ENCODE data around the gene ACTN4. TPM values are rescaled to one million over a fixed set of nuclear protein-coding genes. Genes with fewer than 3 reads are reported as not detected.
"Not testable (repeated sequence)": the region's sequence is repeated elsewhere in the genome, so short reads cannot be mapped to it uniquely, and the experiment has no call there.

ACTN4 gene
- total RNA-seq, 1 donor from 2014 or later, result 125 TPM

GRCh38 chr19:38763795-38764220 is 116.4 kb downstream of the ACTN4 start:
- ATAC-seq (ENCODE audit: poor library complexity) (no peak), DNase-seq (no peak)
- intact Hi-C loops (cut with DNase I), result no loop called here

GRCh38 chr19:38765214-38765613 is 117.8 kb downstream of the ACTN4 start:
- ATAC-seq (ENCODE audit: poor library complexity), result no peak
- DNase-seq, result no peak
- intact Hi-C loops (cut with DNase I), result no loop called here

GRCh38 chr19:38766276-38767047 is 119.0 kb downstream of the ACTN4 start:
- DNase-seq (no peak), ATAC-seq (ENCODE audit: poor library complexity) (no peak)
- intact Hi-C loops (cut with DNase I), result no loop called here

- ATAC-seq (ENCODE audit: poor library complexity), result peak; percentile 85
- intact Hi-C loops (cut with DNase I), result no loop called here
Observed at GRCh38 chr19:38769635-38770211, 122.3 kb downstream of the ACTN4 start.

GRCh38 chr19:38770228-38770948 is 122.9 kb downstream of the ACTN4 start:
- intact Hi-C loops (cut with DNase I), result not testable (repeated sequence)
- ATAC-seq (ENCODE audit: poor library complexity) (peak; percentile 45), DNase-seq (peak; percentile 27)

More at GRCh38 chr19:38769635-38770211, 122.3 kb downstream of the ACTN4 start:
- DNase-seq, result peak; percentile 95

- ATAC-seq (ENCODE audit: poor library complexity), result peak; percentile 97
- DNase-seq; intact Hi-C loops (cut with DNase I): not testable (repeated sequence)
Observed at GRCh38 chr19:38770949-38771275, 123.5 kb downstream of the ACTN4 start.

- ATAC-seq (ENCODE audit: poor library complexity); intact Hi-C loops (cut with DNase I); DNase-seq: not testable (repeated sequence)
Observed at GRCh38 chr19:38771569-38771968, 124.1 kb downstream of the ACTN4 start.

- ATAC-seq (ENCODE audit: poor library complexity) (no peak), DNase-seq (no peak)
- intact Hi-C loops (cut with DNase I), result no loop called here
Observed at GRCh38 chr19:38773469-38774177, 126.2 kb downstream of the ACTN4 start, which contains the start of gene LGALS7. Gene LGALS7 (minus strand): TSS chr19:38773517. CDS start chr19:38773492, 25 bp downstream.

GRCh38 chr19:38774181-38774950 is 126.9 kb downstream of the ACTN4 start:
- no peak for DNase-seq
- intact Hi-C loops (cut with DNase I), result no loop called here
- no peak for ATAC-seq (ENCODE audit: poor library complexity)

- intact Hi-C loops (cut with DNase I), result no loop called here
- DNase-seq, result no peak
- ATAC-seq (ENCODE audit: poor library complexity), result no peak
Observed at GRCh38 chr19:38778733-38779132, 131.3 kb downstream of the ACTN4 start.

- ATAC-seq (ENCODE audit: poor library complexity), result no peak
- no peak for DNase-seq
- intact Hi-C loops (cut with DNase I), result no loop called here
Observed at GRCh38 chr19:38780443-38780842, 133.0 kb downstream of the ACTN4 start.

GRCh38 chr19:38781058-38781457 is 133.6 kb downstream of the ACTN4 start:
- no peak for DNase-seq
- ATAC-seq (ENCODE audit: poor library complexity), result no peak
- intact Hi-C loops (cut with DNase I), result no loop called here

Other genes with a start within 250 kb of the ACTN4 start
- gene FAM98C, start 244.6 kb upstream of the ACTN4 start, total RNA-seq, result 10.5 TPM
- 1.8 TPM for gene RASGRP4, start 221.4 kb upstream of the ACTN4 start, total RNA-seq
- 0.73 TPM for gene RYR1, start 214.0 kb upstream of the ACTN4 start, total RNA-seq
- gene MAP4K1, start 29.7 kb upstream of the ACTN4 start, total RNA-seq, result 1.3 TPM
- 644 TPM for gene EIF3K, start 28.5 kb upstream of the ACTN4 start, total RNA-seq
- not detected for gene CAPN12, start 96.8 kb downstream of the ACTN4 start, total RNA-seq
- gene LGALS7, start 125.9 kb downstream of the ACTN4 start, total RNA-seq, result not detected
- gene LGALS7B, start 141.6 kb downstream of the ACTN4 start, total RNA-seq, result not detected
- 0.86 TPM for gene LGALS4, start 165.3 kb downstream of the ACTN4 start, total RNA-seq
- 1,260 TPM for gene ECH1, start 184.1 kb downstream of the ACTN4 start, total RNA-seq
- 158 TPM for gene HNRNPL, start 202.3 kb downstream of the ACTN4 start, total RNA-seq
- gene RINL, start 230.6 kb downstream of the ACTN4 start, total RNA-seq, result 6.3 TPM